D721Med (cell line): ENCODE measurements around the gene ZFHX3.
"Not testable (repeated sequence)": the region's sequence is repeated elsewhere in the genome, so short reads cannot be mapped to it uniquely, and the experiment has no call there.

Source experiments
- DNase-seq: peaks from one replicate; pipeline ENCODE4 v3.0.0; 2011; ENCODE audit warnings: low spot score; ENCODE audit not compliant: insufficient read length
- FAIRE-seq: peaks from 2 replicates; lab custom pipeline; 2011; peaks lifted over from hg19 to GRCh38; lab: Jason Lieb, UNC
- TF ChIP-seq, protein P1 (sequence below): IDR thresholded peaks from 2 replicates; pipeline ENCODE4 v1.5.1; 2012; ENCODE audit warnings: mild to moderate bottlenecking, control low read depth; ENCODE audit not compliant: insufficient read depth; ENCODE audit errors: missing control alignments

Gene ZFHX3

DNA sequence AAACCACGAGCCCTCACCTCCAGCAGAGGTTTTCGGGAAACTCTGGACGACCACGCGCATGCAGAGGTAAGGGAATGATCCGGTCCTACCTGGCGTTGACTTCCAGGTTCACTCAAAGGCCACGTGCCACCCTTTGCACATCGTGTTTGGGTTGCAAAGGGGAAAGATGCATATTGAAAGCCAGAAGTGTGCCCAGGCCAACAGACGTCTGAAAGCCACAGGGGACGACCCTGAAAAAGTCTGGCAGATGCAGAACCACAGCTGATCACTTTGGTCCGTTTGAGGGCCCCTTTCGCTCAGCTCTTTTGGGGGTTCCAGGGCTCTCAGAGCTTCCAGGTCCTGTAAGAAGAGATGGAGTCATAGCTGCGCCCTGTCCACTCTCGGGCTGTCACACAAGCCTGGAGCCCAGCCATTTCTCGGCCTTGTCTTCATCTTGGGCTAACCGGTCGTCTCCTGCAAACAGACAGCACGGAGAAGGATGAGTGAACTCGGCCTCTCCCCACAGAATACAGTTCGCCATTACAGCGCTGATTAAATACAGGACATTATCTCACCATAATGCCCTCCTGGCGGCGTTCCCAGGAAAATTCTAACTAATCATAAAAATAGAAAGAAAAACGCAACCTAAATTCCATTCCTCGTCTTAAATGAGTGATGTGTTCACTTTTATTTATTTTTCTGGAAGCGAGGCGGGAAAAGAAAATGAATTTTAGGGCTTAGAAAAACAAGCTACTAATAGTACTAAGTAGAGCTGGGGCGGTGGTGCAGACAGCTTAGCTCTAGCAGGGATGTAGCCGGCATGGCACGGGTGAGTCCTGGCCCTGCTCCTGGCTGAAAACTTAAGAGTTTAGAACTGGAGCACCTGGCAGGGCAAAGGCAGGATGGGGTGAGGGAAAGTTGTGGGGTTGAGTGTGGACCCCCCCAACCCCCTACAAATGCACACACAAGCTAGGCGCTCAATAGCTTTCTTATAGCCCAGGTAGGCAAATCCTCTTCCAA is 45.5 kb upstream of the ZFHX3 start:
- DNase-seq = no peak
- FAIRE-seq = no peak
- TF ChIP-seq, protein P1, sequence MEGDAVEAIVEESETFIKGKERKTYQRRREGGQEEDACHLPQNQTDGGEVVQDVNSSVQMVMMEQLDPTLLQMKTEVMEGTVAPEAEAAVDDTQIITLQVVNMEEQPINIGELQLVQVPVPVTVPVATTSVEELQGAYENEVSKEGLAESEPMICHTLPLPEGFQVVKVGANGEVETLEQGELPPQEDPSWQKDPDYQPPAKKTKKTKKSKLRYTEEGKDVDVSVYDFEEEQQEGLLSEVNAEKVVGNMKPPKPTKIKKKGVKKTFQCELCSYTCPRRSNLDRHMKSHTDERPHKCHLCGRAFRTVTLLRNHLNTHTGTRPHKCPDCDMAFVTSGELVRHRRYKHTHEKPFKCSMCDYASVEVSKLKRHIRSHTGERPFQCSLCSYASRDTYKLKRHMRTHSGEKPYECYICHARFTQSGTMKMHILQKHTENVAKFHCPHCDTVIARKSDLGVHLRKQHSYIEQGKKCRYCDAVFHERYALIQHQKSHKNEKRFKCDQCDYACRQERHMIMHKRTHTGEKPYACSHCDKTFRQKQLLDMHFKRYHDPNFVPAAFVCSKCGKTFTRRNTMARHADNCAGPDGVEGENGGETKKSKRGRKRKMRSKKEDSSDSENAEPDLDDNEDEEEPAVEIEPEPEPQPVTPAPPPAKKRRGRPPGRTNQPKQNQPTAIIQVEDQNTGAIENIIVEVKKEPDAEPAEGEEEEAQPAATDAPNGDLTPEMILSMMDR = no peak

DNA sequence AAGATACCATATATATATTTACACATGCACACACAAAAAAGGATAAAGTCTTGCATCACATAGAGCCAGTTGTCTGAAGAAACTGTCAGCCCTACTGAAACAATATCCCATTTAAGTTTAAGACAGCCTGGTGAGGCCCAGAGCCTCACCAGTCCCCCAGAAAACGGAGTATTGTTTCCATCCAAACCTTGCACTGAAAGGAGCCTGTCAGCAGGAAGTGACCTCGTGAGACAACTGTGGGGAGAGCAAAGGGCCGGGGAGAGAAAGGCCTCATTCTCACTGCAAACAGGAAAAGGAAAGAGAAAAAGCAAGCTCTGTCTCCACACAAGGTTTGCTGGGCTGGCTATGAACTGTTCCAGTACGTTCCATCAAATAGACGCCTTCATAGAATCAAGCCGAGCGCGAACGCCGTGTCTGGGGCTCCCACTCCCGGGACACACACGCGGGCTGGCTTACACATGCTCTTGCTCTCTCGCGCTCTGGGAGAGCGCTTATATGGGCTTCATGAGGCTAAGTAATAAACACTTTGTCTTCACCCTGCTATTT is 44.4 kb upstream of the ZFHX3 start:
- FAIRE-seq (no peak), DNase-seq (no peak)
- TF ChIP-seq, protein P1 = no peak

DNA sequence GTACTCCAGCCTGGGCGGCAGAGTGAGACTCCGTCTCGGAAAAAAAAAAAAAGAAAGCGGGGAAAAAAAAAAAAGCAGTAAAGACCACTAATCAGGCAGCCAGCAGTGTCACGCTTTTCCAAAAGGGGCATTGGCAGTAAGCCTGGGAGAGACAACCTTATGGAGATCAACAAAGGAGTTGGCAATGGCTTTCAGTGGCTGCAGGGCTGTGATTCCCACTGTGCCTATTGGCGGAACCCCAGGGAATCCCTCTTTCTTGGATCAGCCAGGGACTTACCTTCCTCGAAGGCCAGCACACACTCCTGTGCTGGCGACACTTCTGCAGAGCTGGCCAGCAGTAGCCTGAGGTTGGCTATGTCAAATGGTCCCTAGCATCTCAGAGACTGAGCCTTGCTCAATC is 43.2 kb upstream of the ZFHX3 start:
- FAIRE-seq (no peak), DNase-seq (no peak)
- TF ChIP-seq, protein P1 = no peak

DNA sequence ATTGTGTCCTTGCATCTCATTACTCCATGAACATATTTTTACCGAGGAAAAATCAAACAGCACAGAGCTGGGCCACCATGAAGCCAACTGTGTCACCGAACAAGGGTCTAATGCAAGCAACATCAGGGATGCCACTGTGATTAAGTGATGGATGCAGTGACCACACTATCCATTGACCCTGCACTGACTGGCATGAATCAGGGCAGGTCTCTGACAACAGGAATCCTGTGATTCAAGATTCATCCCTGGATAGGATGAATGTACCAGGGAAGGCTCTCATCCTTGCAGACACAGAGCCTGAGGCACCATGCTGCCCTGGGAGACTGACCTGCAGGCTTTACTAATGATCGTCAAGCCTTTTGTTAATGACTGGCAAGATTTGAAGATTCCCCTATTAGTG is 41.5 kb upstream of the ZFHX3 start:
- no peak for FAIRE-seq
- DNase-seq = no peak
- TF ChIP-seq, protein P1 = no peak

DNA sequence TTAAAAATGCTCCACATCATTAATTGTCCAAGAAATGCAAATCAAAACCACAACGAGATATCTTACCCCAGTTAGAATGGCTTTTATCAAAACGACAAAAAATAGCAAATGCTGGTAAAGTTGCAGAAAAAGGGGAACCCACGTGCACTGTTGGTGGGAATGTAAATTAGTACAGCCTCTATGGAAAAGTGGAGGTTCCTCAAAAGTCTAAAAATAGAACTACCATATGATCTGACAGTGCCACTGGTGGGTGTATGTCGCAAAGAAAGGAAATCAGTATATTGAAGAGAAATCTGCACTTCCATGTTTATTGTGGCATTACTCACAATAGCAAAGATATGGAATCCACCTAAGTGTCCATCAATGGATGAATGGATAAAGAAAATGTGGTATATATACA is 38.2 kb upstream of the ZFHX3 start:
- no peak for FAIRE-seq
- TF ChIP-seq, protein P1 = no peak
- no peak for DNase-seq

DNA sequence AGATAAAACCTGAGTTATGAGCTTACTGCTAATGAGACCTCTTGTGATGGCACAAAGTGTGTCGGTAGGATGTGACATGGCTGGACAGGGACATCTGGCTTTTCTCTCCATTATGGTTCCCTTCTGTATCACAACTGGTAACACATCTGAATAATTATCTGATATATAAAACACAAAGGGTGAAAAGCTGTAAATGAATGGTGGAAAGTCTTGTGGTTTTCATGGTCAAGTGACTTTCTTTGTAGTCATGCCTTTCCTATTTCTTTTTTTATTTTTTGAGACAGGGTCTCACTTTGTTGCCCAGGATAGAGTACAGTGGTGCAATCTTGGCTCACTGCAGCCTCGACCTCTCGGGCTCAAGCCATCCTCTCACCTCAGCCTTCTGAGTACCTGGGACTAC is 35.3 kb upstream of the ZFHX3 start:
- no peak for FAIRE-seq
- TF ChIP-seq, protein P1 = no peak

DNA sequence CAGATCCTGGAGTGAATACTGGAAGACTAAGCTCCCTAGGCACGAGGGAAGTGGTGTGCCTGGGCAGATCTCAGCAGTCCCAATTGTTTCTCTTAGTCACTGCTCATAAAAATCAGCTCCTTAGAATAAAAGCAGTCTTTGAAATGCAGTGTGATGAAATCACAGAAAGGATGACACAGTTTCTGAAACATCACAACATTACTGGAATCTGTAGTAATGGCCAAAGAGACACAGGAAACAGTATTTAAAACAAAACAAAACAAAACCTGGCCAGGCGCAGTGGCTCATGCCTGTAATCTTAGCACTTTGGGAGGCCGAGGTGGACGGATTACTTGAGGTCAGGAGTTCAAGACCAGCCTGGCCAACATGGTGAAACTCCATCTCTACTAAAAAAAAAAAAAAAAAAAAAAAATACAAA is 34.7 kb upstream of the ZFHX3 start:
- not testable (repeated sequence) for FAIRE-seq, DNase-seq

More for the DNA sequence above, 35.3 kb upstream of the ZFHX3 start:
- DNase-seq = no peak
